ENCODE measurements around the gene SYNPO2.

- no peak for TF ChIP-seq GATA2 (IDR thresholded peaks at IDR 0.05; ENCODE audit: low read depth, low read length)
- no peak for TF ChIP-seq GATA3 (IDR thresholded peaks at IDR 0.05; ENCODE audit: low read depth, low read length)
These were observed 100.7 kb downstream of the SYNPO2 start for GRCh38 chr4:118989098-118990080.

Measured in SH-SY5Y (cell line).